ENCODE data around the gene SUPT3H.
"Not testable (repeated sequence)": the region's sequence is repeated elsewhere in the genome, so short reads cannot be mapped to it uniquely, and the experiment has no call there.

Gene SUPT3H

GRCh38 chr6:45255434-45255833, 122.3 kb downstream of the SUPT3H start:
- DNase-seq (ENCODE audit: low spot score), result no peak

DNA sequence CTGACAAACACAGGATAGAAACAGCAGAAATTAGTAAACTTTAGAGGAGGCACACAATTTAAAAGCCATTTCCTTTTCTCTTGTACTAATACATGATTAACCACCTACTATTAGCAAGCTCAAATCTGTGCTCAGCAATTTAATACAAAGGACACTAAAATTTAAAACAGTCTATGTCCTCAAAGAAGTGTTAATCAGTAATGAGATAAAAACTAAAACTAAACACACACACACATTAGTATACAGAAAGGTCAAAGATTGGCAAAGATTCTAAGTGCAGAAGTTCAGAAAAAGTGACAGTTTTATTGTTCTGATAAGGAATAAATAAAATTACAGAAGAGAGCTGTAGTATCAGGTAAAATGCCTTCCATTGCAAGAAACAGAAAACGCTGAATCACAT, 123.5 kb downstream of the SUPT3H start:
- no peak for DNase-seq (ENCODE audit: low spot score)

DNA sequence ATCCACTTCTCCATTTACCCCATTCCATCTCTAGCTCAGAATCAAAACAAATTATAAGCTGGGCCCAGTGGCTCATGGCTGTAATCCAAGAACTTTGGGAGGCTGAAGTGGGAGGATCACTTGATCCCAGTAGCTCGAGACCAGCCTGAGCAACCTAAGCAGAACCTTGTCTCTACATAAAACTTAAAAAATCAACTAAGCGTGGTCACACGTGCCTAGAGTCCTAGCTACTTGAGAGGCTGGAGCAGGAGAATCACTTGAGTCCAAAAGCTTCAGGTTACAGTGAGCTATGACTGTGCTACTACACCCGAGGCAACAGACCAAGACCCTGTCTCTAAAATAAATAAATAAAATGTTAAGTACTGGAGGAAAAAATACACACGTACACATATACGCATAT, 124.3 kb downstream of the SUPT3H start:
- DNase-seq (ENCODE audit: low spot score), result no peak

GRCh38 chr6:45231660-45232059, 146.1 kb downstream of the SUPT3H start:
- DNase-seq (ENCODE audit: low spot score), result no peak

GRCh38 chr6:45229416-45229815, 148.3 kb downstream of the SUPT3H start:
- no peak for DNase-seq (ENCODE audit: low spot score)

DNA sequence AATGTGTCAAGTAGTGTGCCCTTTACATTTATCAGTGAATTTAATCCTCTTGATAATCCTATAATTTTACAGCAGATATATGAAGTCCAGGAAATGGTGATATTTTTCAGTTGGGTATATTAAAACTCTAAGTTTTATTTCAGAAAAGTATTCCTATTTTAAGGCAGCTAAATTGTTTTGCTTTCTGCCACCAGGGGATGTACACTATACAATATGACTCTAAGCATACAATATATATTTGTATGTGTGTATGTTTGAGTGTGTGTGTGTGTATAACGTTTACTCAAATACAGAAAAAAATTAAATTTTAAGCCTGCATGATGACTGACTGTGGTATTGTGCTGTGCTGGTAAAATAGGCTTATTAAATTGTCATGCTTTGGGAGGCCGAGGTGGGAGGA, 151.7 kb downstream of the SUPT3H start:
- DNase-seq (ENCODE audit: low spot score), result no peak

DNA sequence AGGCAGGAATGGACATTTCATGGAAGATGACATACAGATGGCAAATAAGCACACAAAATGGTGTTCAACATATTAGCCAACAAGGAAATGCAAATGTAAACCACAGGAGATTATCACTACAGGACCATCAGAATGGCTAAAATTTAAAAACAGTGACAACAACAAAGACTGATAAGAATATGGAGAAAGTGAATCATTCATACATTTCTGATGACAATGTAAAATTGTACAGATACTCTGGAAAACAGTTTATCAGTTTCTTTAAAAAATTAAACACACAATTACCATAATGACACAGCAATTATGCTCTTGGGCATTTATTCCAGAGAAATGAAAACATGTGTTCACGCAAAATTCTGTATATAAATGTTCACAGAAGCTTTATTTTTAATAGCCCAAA, 155.4 kb downstream of the SUPT3H start:
- DNase-seq (ENCODE audit: low spot score), result no peak

- no peak for DNase-seq (ENCODE audit: low spot score)
Observed at GRCh38 chr6:45215759-45216158, 162.0 kb downstream of the SUPT3H start.

DNA sequence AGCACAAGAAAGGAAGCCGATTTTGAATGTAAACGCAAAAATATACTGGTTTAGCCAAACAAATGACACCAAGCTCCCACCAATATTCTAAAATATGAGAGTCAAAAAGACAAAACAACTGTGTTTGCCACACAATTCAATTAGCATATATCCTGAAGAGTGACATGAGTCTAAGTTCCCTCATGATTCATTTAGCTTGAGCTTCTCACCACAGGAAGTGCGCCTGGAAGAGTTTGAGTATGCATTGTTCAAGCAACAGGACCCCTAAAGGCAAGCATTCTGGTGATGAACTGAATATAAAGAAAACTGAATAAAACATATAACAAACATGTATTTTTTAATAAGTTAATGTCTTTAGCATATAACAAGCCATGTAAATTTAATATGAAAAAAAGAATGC, 164.8 kb downstream of the SUPT3H start:
- no peak for DNase-seq (ENCODE audit: low spot score)

DNA sequence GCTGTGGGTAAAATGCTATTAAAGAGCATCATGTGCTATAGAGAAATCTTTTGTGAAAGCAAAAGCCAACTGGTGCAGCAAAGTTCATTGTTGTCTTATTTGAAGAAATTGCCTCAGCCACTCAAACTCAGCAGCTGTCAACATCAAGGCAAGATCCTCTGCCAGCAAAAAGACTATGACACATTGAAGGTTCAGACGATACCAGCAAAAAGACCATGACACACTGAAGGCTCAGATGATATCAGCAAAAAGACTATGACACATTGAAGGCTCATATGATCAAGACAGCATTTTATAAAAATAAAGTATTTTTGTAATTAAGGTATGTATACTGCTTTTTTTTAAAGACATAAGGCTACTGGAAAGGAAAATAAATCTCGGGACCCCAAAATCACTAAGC, 168.0 kb downstream of the SUPT3H start:
- no peak for DNase-seq (ENCODE audit: low spot score)

DNA sequence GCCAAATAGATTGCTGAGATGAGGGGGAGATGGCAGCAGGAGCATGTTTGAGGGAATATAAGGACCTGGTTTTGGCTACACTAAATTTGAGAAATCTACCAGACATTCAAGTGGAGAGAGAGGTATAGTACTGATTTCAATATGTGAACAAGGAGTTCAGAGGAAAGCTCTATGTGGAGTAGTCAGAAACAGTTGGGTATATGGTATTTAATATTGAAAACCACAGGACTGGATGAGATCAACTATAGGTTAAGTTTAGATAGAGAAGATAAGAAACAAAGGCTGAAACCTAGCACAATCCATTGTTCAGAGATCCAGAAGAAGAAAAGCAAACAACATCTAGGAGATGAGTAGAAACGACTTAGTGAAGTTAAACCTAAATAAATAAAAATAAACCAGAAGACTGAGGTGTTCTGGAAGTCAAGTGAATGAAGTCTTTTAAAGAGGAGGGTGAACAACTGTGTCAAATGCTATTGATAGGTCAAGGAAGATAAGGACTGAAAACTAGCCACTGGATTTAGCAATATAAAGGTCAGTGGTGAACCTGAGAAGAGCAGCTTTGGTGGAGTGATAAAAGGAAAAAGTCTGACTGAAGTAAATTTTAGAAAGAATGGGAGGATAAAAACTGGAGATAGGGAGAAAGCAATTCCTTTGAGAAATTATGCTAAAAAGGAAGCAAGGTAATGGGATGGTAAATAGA, 170.8 kb downstream of the SUPT3H start:
- DNase-seq (ENCODE audit: low spot score), result no peak

- no peak for DNase-seq (ENCODE audit: low spot score)
Observed at GRCh38 chr6:45201484-45201883, 176.2 kb downstream of the SUPT3H start.

- no peak for DNase-seq (ENCODE audit: low spot score)
Observed at GRCh38 chr6:45200510-45200909, 177.2 kb downstream of the SUPT3H start.

DNA sequence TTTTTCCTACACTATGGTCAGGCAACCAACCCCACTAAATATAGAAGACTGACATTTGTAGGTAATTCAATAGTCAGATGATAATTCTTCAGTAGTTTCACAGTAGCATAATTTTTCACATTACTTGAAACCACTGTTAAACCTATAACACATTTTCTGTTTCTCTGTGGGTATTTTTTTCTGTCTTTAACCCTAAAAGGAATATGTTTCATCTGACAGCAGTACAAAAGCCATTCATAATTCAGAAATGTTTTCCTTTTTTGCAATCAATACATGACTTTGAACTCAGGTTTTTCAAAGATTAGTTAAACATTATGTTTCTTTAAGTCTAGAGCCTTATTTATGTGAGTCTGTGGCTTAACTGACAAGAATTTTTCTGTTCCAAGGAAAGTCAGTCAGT, 178.2 kb downstream of the SUPT3H start:
- DNase-seq (ENCODE audit: low spot score), result no peak

DNA sequence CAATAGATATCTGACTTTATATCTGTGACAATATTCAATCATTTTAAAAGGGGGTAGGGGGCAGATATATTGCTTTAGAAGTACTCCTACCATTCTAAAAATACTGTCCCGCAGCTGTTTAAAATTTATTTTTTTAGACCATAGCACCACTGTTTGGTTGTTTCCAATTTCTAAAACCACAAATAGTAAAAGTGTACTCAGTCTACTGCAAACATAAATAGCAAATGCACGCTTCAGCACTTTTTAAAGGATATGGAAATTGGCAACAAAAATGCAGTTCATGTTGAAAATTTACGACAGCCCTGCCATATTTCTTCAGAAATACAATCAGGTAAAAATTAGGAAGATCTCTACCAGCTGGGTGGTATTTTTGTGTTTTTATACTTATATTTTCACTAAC, 181.6 kb downstream of the SUPT3H start:
- DNase-seq (ENCODE audit: low spot score), result no peak

DNA sequence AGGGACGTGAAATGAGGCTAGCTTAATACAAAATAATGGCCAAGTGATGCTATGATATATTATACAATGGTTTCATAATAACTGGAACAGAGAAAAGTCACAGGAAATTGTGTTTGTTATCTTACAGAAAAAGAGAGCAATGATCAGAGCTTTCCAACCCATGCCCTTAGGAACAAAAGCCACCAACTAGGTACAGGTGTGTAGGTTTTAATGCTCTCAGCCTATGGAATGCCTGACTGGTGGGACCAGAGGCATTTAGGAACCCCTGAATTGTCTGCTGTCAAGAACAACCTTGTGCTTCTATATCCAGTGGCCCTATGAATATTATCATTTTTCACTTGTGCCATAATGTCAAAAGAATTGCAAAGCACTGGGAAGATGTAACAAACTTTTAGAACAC, 182.6 kb downstream of the SUPT3H start:
- DNase-seq (ENCODE audit: low spot score), result no peak

GRCh38 chr6:45192556-45192955, 185.2 kb downstream of the SUPT3H start:
- no peak for DNase-seq (ENCODE audit: low spot score)

DNA sequence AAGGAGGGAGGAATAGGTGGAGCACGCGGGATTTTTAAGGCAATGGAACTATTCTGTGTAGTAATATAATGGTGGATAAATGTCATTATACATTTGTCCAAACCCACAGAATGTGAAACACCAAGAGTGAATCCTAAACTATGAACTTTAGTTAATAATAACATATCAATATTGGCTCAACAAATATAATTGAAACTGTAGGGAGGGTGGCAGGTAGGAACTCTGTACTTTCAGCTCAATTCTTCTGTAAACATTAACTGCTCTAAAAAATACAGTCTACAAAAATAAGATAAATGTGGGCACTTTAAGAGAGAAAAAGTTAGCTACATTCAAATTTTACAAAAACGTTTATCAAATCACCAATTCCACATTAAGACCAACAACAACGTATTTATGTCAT, 186.3 kb downstream of the SUPT3H start:
- DNase-seq (ENCODE audit: low spot score), result no peak

- no peak for DNase-seq (ENCODE audit: low spot score)
Observed at GRCh38 chr6:45187836-45188235, 189.9 kb downstream of the SUPT3H start.

DNA sequence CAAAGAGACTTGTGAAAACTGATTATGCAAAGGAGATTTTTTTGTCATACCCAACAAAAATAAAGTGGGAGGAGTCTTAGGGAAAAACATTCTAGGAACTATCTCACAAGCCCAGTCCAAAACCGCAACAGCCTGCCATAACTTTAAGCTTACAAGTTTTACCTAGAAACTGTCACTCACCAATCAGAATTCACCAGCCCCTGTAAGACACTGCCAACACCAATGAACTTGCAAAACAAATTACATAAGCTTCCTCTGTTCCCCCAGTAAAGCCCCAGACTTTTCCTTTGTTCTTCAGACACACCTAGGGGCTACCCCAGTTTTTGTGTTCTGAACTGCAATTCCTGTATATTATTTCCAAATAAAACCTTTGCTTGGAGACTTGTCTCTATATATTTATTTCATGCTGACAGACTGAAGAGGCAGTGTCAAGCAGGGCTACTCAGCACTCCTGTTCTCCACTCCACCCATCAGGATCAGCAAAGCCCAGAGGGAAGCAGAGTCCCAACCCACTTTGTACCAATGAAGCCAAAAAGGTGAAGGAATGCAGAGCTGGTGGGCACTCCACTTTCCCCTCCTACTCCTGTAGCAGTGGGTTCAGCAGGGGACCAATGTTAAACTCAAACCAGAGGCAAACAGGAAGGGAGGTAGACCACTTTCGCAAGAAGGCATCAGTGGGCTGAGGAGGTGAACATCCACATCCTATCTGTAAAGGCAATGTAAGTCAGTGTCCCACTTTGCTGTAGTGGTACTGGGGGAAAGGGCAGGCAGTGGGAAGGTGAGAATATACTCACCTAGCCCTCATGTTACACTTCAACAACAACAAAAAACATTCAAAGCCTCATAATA, 192.1 kb downstream of the SUPT3H start:
- peak; percentile 4 for DNase-seq (ENCODE audit: low spot score)

- DNase-seq (ENCODE audit: low spot score), result no peak
Observed at GRCh38 chr6:45184937-45185336, 192.8 kb downstream of the SUPT3H start.

- no peak for DNase-seq (ENCODE audit: low spot score)
Observed at GRCh38 chr6:45184040-45184439, 193.7 kb downstream of the SUPT3H start.

DNA sequence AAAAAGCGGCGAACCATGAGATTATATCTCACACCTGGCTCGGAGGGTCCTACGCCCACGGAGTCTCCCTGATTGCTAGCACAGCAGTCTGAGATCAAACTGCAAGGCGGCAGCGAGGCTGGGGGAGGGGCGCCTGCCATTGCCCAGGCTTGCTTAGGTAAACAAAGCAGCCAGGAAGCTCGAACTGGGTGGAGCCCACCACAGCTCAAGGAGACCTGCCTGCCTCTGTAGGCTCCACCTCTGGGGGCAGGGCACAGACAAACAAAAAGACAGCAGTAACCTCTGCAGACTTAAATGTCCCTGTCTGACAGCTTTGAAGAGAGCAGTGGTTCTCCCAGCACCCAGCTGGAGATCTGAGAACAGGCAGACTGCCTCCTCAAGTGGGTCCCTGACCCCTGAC, 201.4 kb downstream of the SUPT3H start:
- DNase-seq (ENCODE audit: low spot score), result not testable (repeated sequence)

DNA sequence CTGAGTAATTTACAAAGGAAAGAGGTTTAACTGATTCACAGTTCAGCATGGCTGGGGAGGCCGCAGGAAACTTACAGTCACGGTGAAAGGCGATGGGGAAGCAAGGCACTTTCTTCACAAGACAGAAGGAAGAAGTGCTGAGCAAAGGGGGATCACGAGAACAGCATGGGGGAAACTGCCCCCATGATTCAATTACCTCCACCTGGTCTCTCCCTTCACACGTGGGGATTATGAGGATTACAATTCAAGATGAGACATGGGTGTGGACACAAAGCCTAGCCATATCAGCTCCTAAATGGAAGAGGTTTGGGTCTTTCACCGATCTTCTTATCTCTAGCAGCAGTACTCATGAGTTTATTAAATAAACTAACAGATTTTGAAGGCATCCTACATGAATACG, 202.5 kb downstream of the SUPT3H start:
- DNase-seq (ENCODE audit: low spot score), result no peak

All from hepatic stellate cell (primary cell).